K562 (cell line): ENCODE results near the gene MT1E. TPM values are rescaled to one million over a fixed set of nuclear protein-coding genes. Genes with fewer than 3 reads are reported as not detected.

Experiments used
- ARNT ChIP-seq, 2 experiments: fragments of 450-650 bp; IDR thresholded peaks; 2 replicates each; pipeline ENCODE4 v1.6.1; 2016; ENCODE audit warnings: mild to moderate bottlenecking in 1 of 2
- CGGBP1 ChIP-seq: fragments of 250-450 bp; sonication (Bioruptor Pico); IDR thresholded peaks from 2 replicates; pipeline ENCODE4 v1.9.0; 2021; ENCODE audit warnings: mild to moderate bottlenecking
- DMBX1 ChIP-seq: fragments of 250-450 bp; sonication (Bioruptor Pico); IDR thresholded peaks from 2 replicates; pipeline ENCODE4 v1.8.0; 2022; ENCODE audit warnings: inconsistent platforms, mild to moderate bottlenecking, moderate library complexity, borderline replicate concordance
- IRF2 ChIP-seq: sonication (generic); formaldehyde crosslinking; IDR thresholded peaks from 2 replicates; pipeline ENCODE4 v1.8.1; 2022; ENCODE audit warnings: mild to moderate bottlenecking, missing genetic modification reagents
- KDM1A ChIP-seq, 2 experiments: fragments of 450-650 bp; IDR thresholded peaks; 2 replicates each; pipeline ENCODE4 v1.6.1; 2016; ENCODE audit warnings: mild to moderate bottlenecking in 2 of 2
- KLF16 ChIP-seq: IDR thresholded peaks from 2 replicates; pipeline ENCODE4 v1.6.1; 2016; ENCODE audit warnings: antibody characterized with exemption
- MAZ ChIP-seq, 2 experiments: fragments of 450-650 bp in 1 of 2; sonication (generic) in 1 of 2; formaldehyde crosslinking; IDR thresholded peaks in 1 of 2; conservative IDR thresholded peaks in 1 of 2; 2 replicates each; pipeline versions ENCODE4 v1.4.0 to v1.5.0; 2020; ENCODE audit warnings: mild to moderate bottlenecking in 1 of 2, missing genetic modification reagents in 1 of 2
- NR2F6 ChIP-seq: fragments of 450-650 bp; formaldehyde crosslinking; IDR thresholded peaks from 2 replicates; pipeline ENCODE4 v1.4.0; 2020; ENCODE audit warnings: mild to moderate bottlenecking
- SMARCA5 ChIP-seq: fragments of 450-650 bp; IDR thresholded peaks from 2 replicates; pipeline ENCODE4 v1.6.1; 2016
- ZMIZ1 ChIP-seq, 2 experiments: fragments of 150-350 bp in 1 of 2; IDR thresholded peaks; 2 replicates each; pipeline ENCODE4 v1.6.1; 2012 to 2016; ENCODE audit warnings: low read depth in 2 of 2, low read length in 2 of 2, mild to moderate bottlenecking in 1 of 2, moderate library complexity in 1 of 2
- ZNF165 ChIP-seq: fragments of 250-450 bp; sonication (Bioruptor Pico); IDR thresholded peaks from 2 replicates; pipeline ENCODE4 v1.4.0; 2020; ENCODE audit warnings: borderline replicate concordance
- ZNF212 ChIP-seq: fragments of 450-650 bp; formaldehyde crosslinking; IDR thresholded peaks from 2 replicates; pipeline ENCODE4 v1.4.0; 2020; ENCODE audit warnings: mild to moderate bottlenecking
- ZNF282 ChIP-seq: sonication (generic); formaldehyde crosslinking; IDR thresholded peaks from 2 replicates; pipeline ENCODE4 v1.8.1; 2023; ENCODE audit warnings: missing genetic modification reagents
- polyA plus RNA-seq, 8 experiments: library from polyadenylated mRNA; depleted of rRNA in 4 of 8; stranded (reverse) in 5 of 8; unstranded in 3 of 8; fragments of >200 nt; fragmentation: Nextera tagmentation in 2 of 8; fragmentation: Illumina TruSeq in 1 of 8; extraction: Ambion mirVana in 2 of 8; extraction: Trizol in 1 of 8; gene quantifications; 2 replicates each; pipeline versions ENCODE4 v1.2.1 to v1.2.3, GENCODE V29; 2011 to 2014; ENCODE audit warnings: inconsistent platforms in 1 of 8, missing spikeins in 1 of 8
- total RNA-seq, 7 experiments: library from RNA; depleted of rRNA in 6 of 7; stranded (reverse); fragments of >200 nt in 6 of 7; fragmentation: Illumina TruSeq in 2 of 7; extraction: Trizol in 2 of 7; gene quantifications; 2 replicates each; pipeline versions ENCODE4 v1.2.1 to v1.2.3, GENCODE V29; 2011 to 2021; ENCODE audit warnings: low replicate concordance in 1 of 7
- TF ChIP-seq, protein P1 (sequence below): fragments of 450-650 bp; conservative IDR thresholded peaks from 2 replicates; pipeline ENCODE4 v1.6.1; 2016; ENCODE audit warnings: missing genetic modification characterization, low read depth, mild to moderate bottlenecking, control low read depth, missing compliant biosample characterization
- TF ChIP-seq, protein P2 (sequence below): sonication (generic); formaldehyde crosslinking; IDR thresholded peaks from 2 replicates; pipeline ENCODE4 v1.4.0; 2020; ENCODE audit warnings: mild to moderate bottlenecking, missing genetic modification reagents

The MT1E gene
- total and polyA plus RNA-seq, 9 of the 15 experiments (the other 6 are each of a cell fraction or from before 2014, with no cell fraction given): 0.29 to 0.81 (median 0.46) TPM; not detected in 3

DNA sequence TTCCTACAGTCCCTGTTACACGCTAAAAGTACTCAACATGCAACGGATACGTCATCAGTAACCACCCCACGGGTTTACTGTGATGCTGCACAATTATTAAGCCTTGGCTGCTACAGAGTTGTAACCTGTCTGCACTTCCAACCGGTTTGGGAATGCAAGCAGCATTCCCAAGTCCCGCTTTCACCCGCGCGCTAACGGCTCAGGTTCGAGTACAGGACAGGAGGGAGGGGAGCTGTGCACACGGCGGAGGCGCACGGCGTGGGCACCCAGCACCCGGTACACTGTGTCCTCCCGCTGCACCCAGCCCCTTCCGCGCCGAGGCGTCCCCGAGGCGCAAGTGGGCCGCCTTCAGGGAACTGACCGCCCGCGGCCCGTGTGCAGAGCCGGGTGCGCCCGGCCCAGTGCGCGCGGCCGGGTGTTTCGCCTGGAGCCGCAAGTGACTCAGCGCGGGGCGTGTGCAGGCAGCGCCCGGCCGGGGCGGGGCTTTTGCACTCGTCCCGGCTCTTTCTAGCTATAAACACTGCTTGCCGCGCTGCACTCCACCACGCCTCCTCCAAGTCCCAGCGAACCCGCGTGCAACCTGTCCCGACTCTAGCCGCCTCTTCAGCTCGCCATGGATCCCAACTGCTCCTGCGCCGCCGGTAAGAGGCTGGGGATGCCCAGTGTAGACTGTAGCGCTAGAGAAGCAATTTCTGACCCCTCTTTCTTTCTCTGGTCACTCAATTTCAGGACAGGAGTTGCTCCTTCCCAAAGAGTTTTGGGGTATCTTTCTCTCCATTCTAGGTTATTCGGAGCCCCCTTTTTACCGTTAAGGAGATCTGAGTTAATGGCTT lies 17.3 kb upstream of the MT1E start, which contains the start of gene MT2A (continued):
- TF ChIP-seq KDM1A (IDR thresholded peaks at IDR 0.05) (peak in 1 of 2 experiments; percentile 94; a peak in 2 of 4 replicates), ZMIZ1 (IDR thresholded peaks at IDR 0.05; ENCODE audit: low read depth in 2 of 2, low read length in 2 of 2) (no peak), CGGBP1 (CRISPR knock-in tag) (no peak), ZNF165 (CRISPR knock-in tag) (no peak), DMBX1 (CRISPR knock-in tag) (0 out of 2 replicates have a peak, but pooled peaks have one; percentile 37), IRF2 (CRISPR knock-in tag) (no peak), SMARCA5 (peak; percentile 56; the same call in 1 of the 2 replicates), ZNF282 (no peak), ARNT (IDR thresholded peaks at IDR 0.05) (no peak), MAZ (CRISPR knock-in tag; conservative IDR thresholded peaks at IDR 0.05 in 1 of 2, IDR thresholded peaks at IDR 0.05 in 1 of 2) (peak; percentile 83 to 86), NR2F6 (no peak), ZNF212 (CRISPR knock-in tag) (0 out of 2 replicates have a peak, but pooled peaks have one; percentile 55), KLF16 (no peak)
- TF ChIP-seq, protein P1, sequence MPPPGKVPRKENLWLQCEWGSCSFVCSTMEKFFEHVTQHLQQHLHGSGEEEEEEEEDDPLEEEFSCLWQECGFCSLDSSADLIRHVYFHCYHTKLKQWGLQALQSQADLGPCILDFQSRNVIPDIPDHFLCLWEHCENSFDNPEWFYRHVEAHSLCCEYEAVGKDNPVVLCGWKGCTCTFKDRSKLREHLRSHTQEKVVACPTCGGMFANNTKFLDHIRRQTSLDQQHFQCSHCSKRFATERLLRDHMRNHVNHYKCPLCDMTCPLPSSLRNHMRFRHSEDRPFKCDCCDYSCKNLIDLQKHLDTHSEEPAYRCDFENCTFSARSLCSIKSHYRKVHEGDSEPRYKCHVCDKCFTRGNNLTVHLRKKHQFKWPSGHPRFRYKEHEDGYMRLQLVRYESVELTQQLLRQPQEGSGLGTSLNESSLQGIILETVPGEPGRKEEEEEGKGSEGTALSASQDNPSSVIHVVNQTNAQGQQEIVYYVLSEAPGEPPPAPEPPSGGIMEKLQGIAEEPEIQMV (tag): no peak
- TF ChIP-seq, protein P2, sequence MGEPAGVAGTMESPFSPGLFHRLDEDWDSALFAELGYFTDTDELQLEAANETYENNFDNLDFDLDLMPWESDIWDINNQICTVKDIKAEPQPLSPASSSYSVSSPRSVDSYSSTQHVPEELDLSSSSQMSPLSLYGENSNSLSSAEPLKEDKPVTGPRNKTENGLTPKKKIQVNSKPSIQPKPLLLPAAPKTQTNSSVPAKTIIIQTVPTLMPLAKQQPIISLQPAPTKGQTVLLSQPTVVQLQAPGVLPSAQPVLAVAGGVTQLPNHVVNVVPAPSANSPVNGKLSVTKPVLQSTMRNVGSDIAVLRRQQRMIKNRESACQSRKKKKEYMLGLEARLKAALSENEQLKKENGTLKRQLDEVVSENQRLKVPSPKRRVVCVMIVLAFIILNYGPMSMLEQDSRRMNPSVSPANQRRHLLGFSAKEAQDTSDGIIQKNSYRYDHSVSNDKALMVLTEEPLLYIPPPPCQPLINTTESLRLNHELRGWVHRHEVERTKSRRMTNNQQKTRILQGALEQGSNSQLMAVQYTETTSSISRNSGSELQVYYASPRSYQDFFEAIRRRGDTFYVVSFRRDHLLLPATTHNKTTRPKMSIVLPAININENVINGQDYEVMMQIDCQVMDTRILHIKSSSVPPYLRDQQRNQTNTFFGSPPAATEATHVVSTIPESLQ (CRISPR knock-in tag): no peak
